Smooth muscle cell (in vitro differentiated cells): Measurements from ENCODE around the gene CDK1. TPM values are rescaled to one million over a fixed set of nuclear protein-coding genes. Genes with fewer than 3 reads are reported as not detected.

Source experiments
- DNase-seq: peaks from one replicate; lab custom pipeline; 2025; ENCODE audit not compliant: unreplicated experiment; lab: John Stamatoyannopoulos, UW
- H2AFZ ChIP-seq: fragments of 200-600 bp; sonication (generic); 2 replicates; pipeline ENCODE4 v1.6.0; 2016; ENCODE audit warnings: antibody characterized with exemption, low read depth, mild to moderate bottlenecking
- H3F3A ChIP-seq: fragments of 200-600 bp; sonication (generic); 2 replicates; pipeline ENCODE4 v1.6.0; 2017; ENCODE audit warnings: antibody characterized with exemption, low read depth
- H3K27ac ChIP-seq: fragments of 200-600 bp; sonication (generic); 2 replicates; pipeline ENCODE4 v1.5.1; 2016; ENCODE audit warnings: low read depth, mild to moderate bottlenecking
- H3K27me3 ChIP-seq: fragments of 200-600 bp; sonication (generic); 2 replicates; pipeline ENCODE4 v1.6.1; 2016; ENCODE audit warnings: low read depth, mild to moderate bottlenecking
- H3K36me3 ChIP-seq: fragments of 200-600 bp; sonication (generic); 2 replicates; pipeline ENCODE4 v1.5.1; 2016; ENCODE audit warnings: low read depth
- H3K4me1 ChIP-seq: fragments of 200-600 bp; sonication (generic); 2 replicates; pipeline ENCODE4 v1.5.1; 2016; ENCODE audit warnings: low read depth
- H3K4me2 ChIP-seq: fragments of 200-600 bp; sonication (generic); 2 replicates; pipeline ENCODE4 v1.6.0; 2016; ENCODE audit warnings: mild to moderate bottlenecking
- H3K4me3 ChIP-seq: fragments of 200-600 bp; sonication (generic); 2 replicates; pipeline ENCODE4 v1.5.1; 2016; ENCODE audit warnings: mild to moderate bottlenecking
- H3K79me2 ChIP-seq: fragments of 200-600 bp; sonication (generic); 2 replicates; pipeline ENCODE4 v1.6.0; 2016; ENCODE audit warnings: low read depth, mild to moderate bottlenecking
- H3K9ac ChIP-seq: fragments of 200-600 bp; sonication (generic); 2 replicates; pipeline ENCODE4 v1.6.0; 2016; ENCODE audit warnings: low read depth
- H3K9me3 ChIP-seq: fragments of 200-600 bp; sonication (generic); replicated peaks from 2 replicates; pipeline ENCODE4 v1.5.1; 2016; ENCODE audit warnings: low read depth
- H4K20me1 ChIP-seq: fragments of 200-600 bp; sonication (generic); 2 replicates; pipeline ENCODE4 v1.6.0; 2016; ENCODE audit warnings: low read depth
- CTCF ChIP-seq: fragments of 200-600 bp; sonication (generic); IDR thresholded peaks from 2 replicates; pipeline ENCODE4 v1.5.1; 2017; ENCODE audit warnings: borderline replicate concordance, mild to moderate bottlenecking, antibody characterized with exemption; ENCODE audit not compliant: insufficient read depth, poor library complexity, severe bottlenecking
- WGBS: methylation state at CpG from one replicate; pipeline ENCODE4 v1.1.7; 2016; ENCODE audit warnings: low lambda C conversion rate; 5-methylcytosine and 5-hydroxymethylcytosine counted together
- polyA plus RNA-seq: library from polyadenylated mRNA; unstranded; fragments of >200 nt; fragmentation: Nextera tagmentation; extraction: Ambion mirVana; gene quantifications from 2 replicates; pipeline ENCODE4 v1.2.1, GENCODE V29; 2016
- total RNA-seq: library from RNA; depleted of rRNA; stranded (reverse); fragments of >200 nt; gene quantifications from 2 replicates; pipeline ENCODE4 v1.2.3, GENCODE V29; 2014

CDK1 gene
- total and polyA plus RNA-seq, 2 experiments from 2014 or later = 46.6 to 56.5 TPM

GRCh38 chr10:60806921-60807320, 28.6 kb downstream of the CDK1 start:
- Histone ChIP-seq H4K20me1 (no peaks in the 10 kb centered on the region), H3F3A (peaks cover 47% of the 10 kb centered on the region), H3K27ac (peak overlapping the region; percentile 87), H3K27me3 (no peaks in the 10 kb centered on the region), H3K9me3 (no peaks in the 10 kb centered on the region), H3K4me1 (peaks cover 22% of the 10 kb centered on the region), H3K36me3 (no peaks in the 10 kb centered on the region), H3K79me2 (no peaks in the 10 kb centered on the region), H3K4me3 (no peak overlapping the region), H2AFZ (no peak overlapping the region), H3K9ac (no peak overlapping the region), H3K4me2 (peak overlapping the region; percentile 41)
- WGBS = 31% methylated on average over 4 of the region's 4 CpGs
- no peak for DNase-seq
- no peak for TF ChIP-seq CTCF

- H3K27me3 ChIP-seq = no peaks in the 10 kb centered on the region
- H2AFZ ChIP-seq = no peak overlapping the region
- H4K20me1 ChIP-seq = no peaks in the 10 kb centered on the region
- DNase-seq = no peak
- no peak overlapping the region for H3K9ac ChIP-seq
- peaks cover 22% of the 10 kb centered on the region for H3K4me1 ChIP-seq
- 64% methylated on average over 2 of the region's 2 CpGs for WGBS
- TF ChIP-seq CTCF = no peak
- peaks cover 44% of the 10 kb centered on the region for H3F3A ChIP-seq
- H3K79me2 ChIP-seq = no peaks in the 10 kb centered on the region
- H3K27ac ChIP-seq = peak overlapping the region; percentile 87
- no peak overlapping the region for H3K4me3 ChIP-seq
- peak overlapping the region; percentile 41 for H3K4me2 ChIP-seq
- H3K9me3 ChIP-seq = no peaks in the 10 kb centered on the region
- H3K36me3 ChIP-seq = no peaks in the 10 kb centered on the region
Measured at GRCh38 chr10:60807499-60807898, 29.2 kb downstream of the CDK1 start.

- H3K79me2 ChIP-seq = no peaks in the 10 kb centered on the region
- H3K9me3 ChIP-seq = no peaks in the 10 kb centered on the region
- no peak for DNase-seq
- H2AFZ ChIP-seq = no peak overlapping the region
- H3K9ac ChIP-seq = no peak overlapping the region
- no peak overlapping the region for H3K4me3 ChIP-seq
- peaks cover 44% of the 10 kb centered on the region for H3F3A ChIP-seq
- peaks cover 22% of the 10 kb centered on the region for H3K4me1 ChIP-seq
- no peaks in the 10 kb centered on the region for H4K20me1 ChIP-seq
- no peaks in the 10 kb centered on the region for H3K27me3 ChIP-seq
- TF ChIP-seq CTCF = no peak
- H3K4me2 ChIP-seq = peak overlapping the region; percentile 67
- H3K36me3 ChIP-seq = no peaks in the 10 kb centered on the region
- peak overlapping the region; percentile 87 for H3K27ac ChIP-seq
- 82% methylated on average over 3 of the region's 3 CpGs for WGBS
Measured at GRCh38 chr10:60808036-60808435, 29.8 kb downstream of the CDK1 start.

GRCh38 chr10:60809157-60809556, 30.9 kb downstream of the CDK1 start:
- DNase-seq = no peak
- no peaks in the 10 kb centered on the region for H3K36me3 ChIP-seq
- no peaks in the 10 kb centered on the region for H3K9me3 ChIP-seq
- no peaks in the 10 kb centered on the region for H3K79me2 ChIP-seq
- H3K27me3 ChIP-seq = no peaks in the 10 kb centered on the region
- H3K4me2 ChIP-seq = peak overlapping the region; percentile 67
- H3K4me3 ChIP-seq = no peak overlapping the region
- 23% methylated on average over 3 of the region's 3 CpGs for WGBS
- no peak for TF ChIP-seq CTCF
- H2AFZ ChIP-seq = no peak overlapping the region
- H3K4me1 ChIP-seq = peaks cover 22% of the 10 kb centered on the region
- H3K9ac ChIP-seq = no peak overlapping the region
- peaks cover 44% of the 10 kb centered on the region for H3F3A ChIP-seq
- no peaks in the 10 kb centered on the region for H4K20me1 ChIP-seq
- peak overlapping the region; percentile 87 for H3K27ac ChIP-seq
